K562 (cell line): Measurements from ENCODE around the gene USP20. TPM values are rescaled to one million over a fixed set of nuclear protein-coding genes. Genes with fewer than 3 reads are reported as not detected.
A peak's percentile ranks its signal among the peaks of the same experiment; 100 is the strongest.

Experiments used
- BACH1 ChIP-seq: fragments of 200-800 bp; sonication (Bioruptor generic); IDR thresholded peaks from 2 replicates; pipeline ENCODE4 v1.6.1; 2016; ENCODE audit warnings: missing genetic modification characterization, missing compliant biosample characterization
- CBX5 ChIP-seq: IDR thresholded peaks from 2 replicates; pipeline ENCODE4 v1.6.1; 2014; ENCODE audit warnings: low read depth, borderline replicate concordance
- DPF2 ChIP-seq: fragments of 450-650 bp; IDR thresholded peaks from 2 replicates; pipeline ENCODE4 v1.6.1; 2016
- E2F3 ChIP-seq: fragments of 250-450 bp; sonication (Bioruptor Pico); IDR thresholded peaks from 2 replicates; pipeline ENCODE4 v1.4.0; 2020; ENCODE audit warnings: mild to moderate bottlenecking
- ILF3 ChIP-seq: fragments of 450-650 bp; IDR thresholded peaks from 2 replicates; pipeline ENCODE4 v1.6.1; 2018; ENCODE audit warnings: antibody characterized with exemption, mild to moderate bottlenecking, moderate library complexity, borderline replicate concordance
- KAT2B ChIP-seq: IDR thresholded peaks from one replicate; pipeline ENCODE4 v1.6.1; 2012; ENCODE audit warnings: low read depth, mild to moderate bottlenecking, control low read depth, inconsistent platforms, low read length, moderate library complexity
- KAT7 ChIP-seq: sonication (generic); formaldehyde crosslinking; IDR thresholded peaks from 2 replicates; pipeline ENCODE4 v1.8.0; 2022; ENCODE audit warnings: missing genetic modification reagents, mild to moderate bottlenecking, borderline replicate concordance
- NR4A1 ChIP-seq, 2 experiments: fragments of 250-450 bp in 1 of 2; fragments of 450-650 bp in 1 of 2; sonication (Bioruptor Pico) in 1 of 2; IDR thresholded peaks; 2 replicates each; pipeline versions ENCODE4 v1.4.0 to v1.6.1; 2016 to 2020; ENCODE audit warnings: mild to moderate bottlenecking in 2 of 2, missing compliant biosample characterization in 1 of 2, missing genetic modification characterization in 1 of 2, moderate library complexity in 1 of 2
- PHTF2 ChIP-seq: fragments of 250-450 bp; sonication (Bioruptor Pico); IDR thresholded peaks from 2 replicates; pipeline ENCODE4 v1.5.0; 2021; ENCODE audit warnings: mild to moderate bottlenecking
- POLR2AphosphoS5 ChIP-seq: IDR thresholded peaks from 2 replicates; pipeline ENCODE4 v1.6.1; 2011; ENCODE audit warnings: mild to moderate bottlenecking, low read depth, low read length, moderate library complexity; ENCODE audit not compliant: control insufficient read depth, insufficient read depth
- PTBP1 ChIP-seq: fragments of 200-400 bp; formaldehyde crosslinking; IDR thresholded peaks from 2 replicates; pipeline ENCODE4 v1.6.1; 2017; ENCODE audit warnings: low read depth, low read length
- SMARCA4 ChIP-seq: fragments of 450-650 bp; IDR thresholded peaks from 2 replicates; pipeline ENCODE4 v1.6.1; 2016
- SRSF9 ChIP-seq: fragments of 200-400 bp; formaldehyde crosslinking; IDR thresholded peaks from 2 replicates; pipeline ENCODE4 v1.6.1; 2017; ENCODE audit warnings: low read depth, low read length, borderline replicate concordance
- STAT5A ChIP-seq: IDR thresholded peaks from 2 replicates; pipeline ENCODE4 v1.6.1; 2012; ENCODE audit warnings: low read length, inconsistent platforms, borderline replicate concordance
- TAL1 ChIP-seq: fragments of 450-650 bp; IDR thresholded peaks from 2 replicates; pipeline ENCODE4 v1.6.1; 2016; ENCODE audit warnings: mild to moderate bottlenecking
- U2AF2 ChIP-seq: fragments of 200-400 bp; formaldehyde crosslinking; optimal IDR thresholded peaks from 2 replicates; pipeline ENCODE3; 2017; ENCODE audit warnings: low read depth, mild to moderate bottlenecking, low read length
- ZC3H4 ChIP-seq: sonication (generic); formaldehyde crosslinking; IDR thresholded peaks from 2 replicates; pipeline ENCODE4 v1.9.0; 2021; ENCODE audit warnings: missing genetic modification reagents, borderline replicate concordance
- ZFX ChIP-seq: sonication (generic); formaldehyde crosslinking; IDR thresholded peaks from 2 replicates; pipeline ENCODE4 v1.8.0; 2022; ENCODE audit warnings: mild to moderate bottlenecking, missing genetic modification reagents, moderate library complexity
- ZNF766 ChIP-seq: fragments of 200-800 bp; sonication (Bioruptor generic); conservative IDR thresholded peaks from 2 replicates; pipeline ENCODE4 v1.6.1; 2016; ENCODE audit warnings: missing genetic modification characterization, missing compliant biosample characterization
- ZZZ3 ChIP-seq: fragments of 450-650 bp; IDR thresholded peaks from 2 replicates; pipeline ENCODE4 v1.6.1; 2016; ENCODE audit warnings: antibody characterized with exemption, mild to moderate bottlenecking, moderate library complexity
- polyA plus RNA-seq, 8 experiments: library from polyadenylated mRNA; depleted of rRNA in 4 of 8; stranded (reverse) in 5 of 8; unstranded in 3 of 8; fragments of >200 nt; fragmentation: Nextera tagmentation in 2 of 8; fragmentation: Illumina TruSeq in 1 of 8; extraction: Ambion mirVana in 2 of 8; extraction: Trizol in 1 of 8; gene quantifications; 2 replicates each; pipeline versions ENCODE4 v1.2.1 to v1.2.3, GENCODE V29; 2011 to 2014; ENCODE audit warnings: inconsistent platforms in 1 of 8, missing spikeins in 1 of 8
- total RNA-seq, 7 experiments: library from RNA; depleted of rRNA in 6 of 7; stranded (reverse); fragments of >200 nt in 6 of 7; fragmentation: Illumina TruSeq in 2 of 7; extraction: Trizol in 2 of 7; gene quantifications; 2 replicates each; pipeline versions ENCODE4 v1.2.1 to v1.2.3, GENCODE V29; 2011 to 2021; ENCODE audit warnings: low replicate concordance in 1 of 7
- TF ChIP-seq, protein P1 (sequence below): fragments of 450-650 bp; IDR thresholded peaks from 2 replicates; pipeline ENCODE4 v1.6.1; 2016; ENCODE audit warnings: antibody characterized with exemption
- TF ChIP-seq, protein P2 (sequence below): sonication (generic); formaldehyde crosslinking; IDR thresholded peaks from 2 replicates; pipeline ENCODE4 v1.8.1; 2023; ENCODE audit warnings: mild to moderate bottlenecking, missing genetic modification reagents
- TF ChIP-seq, protein P3 (sequence below): sonication (generic); formaldehyde crosslinking; IDR thresholded peaks from 2 replicates; pipeline ENCODE4 v1.8.0; 2022; ENCODE audit warnings: missing genetic modification reagents, mild to moderate bottlenecking, borderline replicate concordance
- TF ChIP-seq, protein P4 (sequence below): fragments of 250-450 bp; sonication (Bioruptor Pico); IDR thresholded peaks from 2 replicates; pipeline ENCODE4 v1.8.0; 2022; ENCODE audit warnings: inconsistent platforms, mild to moderate bottlenecking, moderate library complexity, borderline replicate concordance

USP20 gene
- total and polyA plus RNA-seq, 9 of the 15 experiments (the other 6 are each of a cell fraction or from before 2014, with no cell fraction given), result 1.9 to 136 (median 49.1) TPM

DNA sequence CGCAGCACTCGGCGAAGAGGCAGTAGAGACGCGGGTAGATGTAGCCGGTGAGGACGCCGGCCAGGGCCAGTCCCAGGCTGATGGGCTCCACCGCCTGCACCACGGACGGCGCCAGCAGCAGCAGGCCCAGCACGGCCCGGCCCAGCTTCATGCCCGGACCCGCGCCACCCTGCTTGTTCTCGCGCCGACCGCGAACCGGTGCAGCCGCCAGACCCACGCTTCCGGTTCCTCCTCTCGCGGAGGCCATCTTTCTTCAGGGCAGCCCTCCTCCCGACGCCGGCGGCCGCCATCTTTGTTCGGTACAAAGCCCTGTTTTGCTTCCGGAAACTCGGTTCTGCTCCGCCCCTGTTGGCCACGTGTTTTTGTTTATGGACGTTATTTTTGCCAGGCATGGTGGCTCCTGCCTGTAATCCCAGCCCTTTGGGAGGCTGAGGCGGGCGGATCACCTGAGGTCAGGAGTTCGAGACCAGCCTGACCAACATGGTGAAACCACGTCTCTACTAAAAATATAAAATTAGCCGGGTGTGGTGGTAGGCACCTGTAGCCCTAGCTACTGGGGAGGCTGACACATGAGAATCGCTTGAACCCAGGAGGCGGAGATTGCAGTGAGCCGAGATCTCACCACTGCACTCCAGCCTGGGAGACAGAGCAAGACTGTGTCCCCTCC, 11.2 kb upstream of the USP20 start, which contains the start of gene TOR1A (continued):
- peak; percentile 92 for TF ChIP-seq ZFX (CRISPR knock-in tag)
- TF ChIP-seq ILF3, result no peak
- TF ChIP-seq, protein P1, sequence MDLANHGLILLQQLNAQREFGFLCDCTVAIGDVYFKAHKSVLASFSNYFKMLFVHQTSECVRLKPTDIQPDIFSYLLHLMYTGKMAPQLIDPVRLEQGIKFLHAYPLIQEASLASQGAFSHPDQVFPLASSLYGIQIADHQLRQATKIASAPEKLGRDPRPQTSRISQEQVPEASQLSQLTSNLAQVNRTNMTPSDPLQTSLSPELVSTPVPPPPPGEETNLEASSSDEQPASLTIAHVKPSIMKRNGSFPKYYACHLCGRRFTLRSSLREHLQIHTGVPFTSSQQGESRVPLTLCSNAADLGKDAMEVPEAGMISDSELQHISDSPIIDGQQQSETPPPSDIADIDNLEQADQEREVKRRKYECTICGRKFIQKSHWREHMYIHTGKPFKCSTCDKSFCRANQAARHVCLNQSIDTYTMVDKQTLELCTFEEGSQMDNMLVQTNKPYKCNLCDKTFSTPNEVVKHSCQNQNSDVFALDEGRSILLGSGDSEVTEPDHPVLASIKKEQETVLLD, result no peak
- TF ChIP-seq ZC3H4, result no peak
- TF ChIP-seq, protein P2, sequence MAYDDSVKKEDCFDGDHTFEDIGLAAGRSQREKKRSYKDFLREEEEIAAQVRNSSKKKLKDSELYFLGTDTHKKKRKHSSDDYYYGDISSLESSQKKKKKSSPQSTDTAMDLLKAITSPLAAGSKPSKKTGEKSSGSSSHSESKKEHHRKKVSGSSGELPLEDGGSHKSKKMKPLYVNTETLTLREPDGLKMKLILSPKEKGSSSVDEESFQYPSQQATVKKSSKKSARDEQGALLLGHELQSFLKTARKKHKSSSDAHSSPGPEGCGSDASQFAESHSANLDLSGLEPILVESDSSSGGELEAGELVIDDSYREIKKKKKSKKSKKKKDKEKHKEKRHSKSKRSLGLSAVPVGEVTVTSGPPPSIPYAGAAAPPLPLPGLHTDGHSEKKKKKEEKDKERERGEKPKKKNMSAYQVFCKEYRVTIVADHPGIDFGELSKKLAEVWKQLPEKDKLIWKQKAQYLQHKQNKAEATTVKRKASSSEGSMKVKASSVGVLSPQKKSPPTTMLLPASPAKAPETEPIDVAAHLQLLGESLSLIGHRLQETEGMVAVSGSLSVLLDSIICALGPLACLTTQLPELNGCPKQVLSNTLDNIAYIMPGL (CRISPR knock-in tag), result 0 out of 2 replicates have a peak, but pooled peaks have one; percentile 63
- peak; percentile 87; the same call in 1 of the 2 replicates for TF ChIP-seq BACH1
- no peak; the same call in 1 of the 2 replicates for TF ChIP-seq KAT7 (CRISPR knock-in tag)
- TF ChIP-seq, protein P3, sequence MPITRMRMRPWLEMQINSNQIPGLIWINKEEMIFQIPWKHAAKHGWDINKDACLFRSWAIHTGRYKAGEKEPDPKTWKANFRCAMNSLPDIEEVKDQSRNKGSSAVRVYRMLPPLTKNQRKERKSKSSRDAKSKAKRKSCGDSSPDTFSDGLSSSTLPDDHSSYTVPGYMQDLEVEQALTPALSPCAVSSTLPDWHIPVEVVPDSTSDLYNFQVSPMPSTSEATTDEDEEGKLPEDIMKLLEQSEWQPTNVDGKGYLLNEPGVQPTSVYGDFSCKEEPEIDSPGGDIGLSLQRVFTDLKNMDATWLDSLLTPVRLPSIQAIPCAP (CRISPR knock-in tag), result no peak
- TF ChIP-seq PTBP1, result no peak
- TF ChIP-seq U2AF2, result no peak
- no peak for TF ChIP-seq SRSF9
- 0 out of 2 replicates have a peak, but pooled peaks have one; percentile 5 for TF ChIP-seq TAL1
- peak; percentile 87 for TF ChIP-seq POLR2AphosphoS5
- TF ChIP-seq ZNF766, result peak; percentile 98
- peak; percentile 64; the same call in 1 of the 2 replicates for TF ChIP-seq E2F3 (CRISPR knock-in tag)
- TF ChIP-seq CBX5, result peak; percentile 65; the same call in 1 of the 2 replicates
- peak; percentile 89; the same call in 1 of the 2 replicates for TF ChIP-seq NR4A1 (CRISPR knock-in tag; IDR thresholded peaks at IDR 0.05)
- peak; percentile 81; the same call in 1 of the 2 replicates for TF ChIP-seq NR4A1 (tag; IDR thresholded peaks at IDR 0.05)
- TF ChIP-seq PHTF2 (CRISPR knock-in tag), result no peak
- TF ChIP-seq STAT5A, result no peak
- 0 out of 2 replicates have a peak, but pooled peaks have one; percentile 42 for TF ChIP-seq SMARCA4
- peak; percentile 65; the same call in 1 of the 2 replicates for TF ChIP-seq DPF2
- TF ChIP-seq, protein P4, sequence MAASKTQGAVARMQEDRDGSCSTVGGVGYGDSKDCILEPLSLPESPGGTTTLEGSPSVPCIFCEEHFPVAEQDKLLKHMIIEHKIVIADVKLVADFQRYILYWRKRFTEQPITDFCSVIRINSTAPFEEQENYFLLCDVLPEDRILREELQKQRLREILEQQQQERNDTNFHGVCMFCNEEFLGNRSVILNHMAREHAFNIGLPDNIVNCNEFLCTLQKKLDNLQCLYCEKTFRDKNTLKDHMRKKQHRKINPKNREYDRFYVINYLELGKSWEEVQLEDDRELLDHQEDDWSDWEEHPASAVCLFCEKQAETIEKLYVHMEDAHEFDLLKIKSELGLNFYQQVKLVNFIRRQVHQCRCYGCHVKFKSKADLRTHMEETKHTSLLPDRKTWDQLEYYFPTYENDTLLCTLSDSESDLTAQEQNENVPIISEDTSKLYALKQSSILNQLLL (CRISPR knock-in tag), result no peak
- no peak for TF ChIP-seq KAT2B
- peak; percentile 66; the same call in 1 of the 2 replicates for TF ChIP-seq ZZZ3
